HL-60 (cell line): ENCODE data around the gene MAF.

Source experiments
- DNase-seq, 2 experiments: peaks; one replicate each; pipeline ENCODE4 v3.0.0-alpha.2; 2010 to 2020; ENCODE audit warnings: low read depth in 1 of 2, low spot score in 1 of 2
- H3K27ac ChIP-seq: fragments of 250-450 bp; sonication (Bioruptor Pico); replicated peaks from 2 replicates; pipeline ENCODE4 v1.5.1; 2020; ENCODE audit warnings: mild to moderate bottlenecking, moderate library complexity
- H3K27me3 ChIP-seq: fragments of 250-450 bp; sonication (Bioruptor Pico); 2 replicates; pipeline ENCODE4 v1.5.1; 2021; ENCODE audit warnings: mild to moderate bottlenecking, moderate library complexity; ENCODE audit not compliant: insufficient read depth, poor library complexity, severe bottlenecking
- H3K4me3 ChIP-seq: replicated peaks from 2 replicates; pipeline ENCODE4 v1.5.1; 2011; ENCODE audit warnings: mild to moderate bottlenecking, control low read depth, low read length; ENCODE audit not compliant: insufficient read depth
- CTCF ChIP-seq: IDR thresholded peaks from one replicate; pipeline ENCODE4 v1.5.1; 2011; ENCODE audit warnings: low read length, control low read depth, inconsistent platforms; ENCODE audit not compliant: insufficient read depth
- GABPA ChIP-seq: IDR thresholded peaks from 2 replicates; pipeline ENCODE4 v1.6.1; 2012; ENCODE audit warnings: low read depth
- POLR2AphosphoS5 ChIP-seq: IDR thresholded peaks from 2 replicates; pipeline ENCODE4 v1.6.1; 2012; ENCODE audit warnings: low read depth
- REST ChIP-seq: IDR thresholded peaks from 2 replicates; pipeline ENCODE4 v1.6.1; 2012; ENCODE audit warnings: low read depth; ENCODE audit not compliant: insufficient replicate concordance
- SPI1 ChIP-seq: IDR thresholded peaks from 2 replicates; pipeline ENCODE4 v1.6.1; 2012; ENCODE audit warnings: low read depth, mild to moderate bottlenecking, borderline replicate concordance

MAF gene

GRCh38 chr16:79628988-79629387, 28.5 kb upstream of the MAF start:
- no peak for DNase-seq
- Histone ChIP-seq H3K27me3 (no peaks in the 10 kb centered on the region), H3K4me3 (no peak overlapping the region), H3K27ac (no peak overlapping the region)
- TF ChIP-seq GABPA (no peak), SPI1 (no peak), POLR2AphosphoS5 (no peak), CTCF (no peak), REST (no peak)

- TF ChIP-seq CTCF (no peak), GABPA (no peak), REST (no peak), SPI1 (no peak), POLR2AphosphoS5 (no peak)
- Histone ChIP-seq H3K27ac (no peak overlapping the region), H3K4me3 (no peak overlapping the region), H3K27me3 (no peaks in the 10 kb centered on the region)
- DNase-seq, result no peak
Measured at GRCh38 chr16:79628501-79628975, 28.0 kb upstream of the MAF start.

- Histone ChIP-seq H3K4me3 (no peak overlapping the region), H3K27ac (no peak overlapping the region), H3K27me3 (no peaks in the 10 kb centered on the region)
- TF ChIP-seq CTCF (no peak), SPI1 (no peak), REST (no peak), GABPA (no peak), POLR2AphosphoS5 (no peak)
- no peak for DNase-seq
Measured at GRCh38 chr16:79627092-79627491, 26.6 kb upstream of the MAF start.
